Esophagus squamous epithelium (tissue), 4 donors: ENCODE data around the gene TRIM27.

ENCODE experiments used
- CTCF ChIP-seq, 6 experiments: fragments of 450-650 bp in 4 of 6; fragments of 200-600 bp in 2 of 6; sonication (generic) in 2 of 6; IDR thresholded peaks; one replicate each; pipeline ENCODE4 v1.5.1; 2016 to 2019; ENCODE audit warnings: antibody characterized with exemption in 6 of 6, mild to moderate bottlenecking in 4 of 6, moderate library complexity in 4 of 6
- POLR2A ChIP-seq, 4 donors: fragments of 450-650 bp; IDR thresholded peaks; one replicate each; pipeline ENCODE4 v1.6.1; 2017; ENCODE audit warnings: antibody characterized with exemption in 4 of 4, mild to moderate bottlenecking in 4 of 4, moderate library complexity in 3 of 4

GRCh38 chr6:28897369-28897745 is 26.4 kb downstream of the TRIM27 start:
- TF ChIP-seq CTCF (IDR thresholded peaks at IDR 0.05) (peak in 1 of 6 experiments; percentile 2), POLR2A (IDR thresholded peaks at IDR 0.05) (no peak)
